Measurements from ENCODE around the gene TMEM91. TPM values are rescaled to one million over a fixed set of nuclear protein-coding genes. Genes with fewer than 3 reads are reported as not detected.

Gene TMEM91
- total RNA-seq, 1 donor from 2014 or later, result 2.8 TPM

DNA sequence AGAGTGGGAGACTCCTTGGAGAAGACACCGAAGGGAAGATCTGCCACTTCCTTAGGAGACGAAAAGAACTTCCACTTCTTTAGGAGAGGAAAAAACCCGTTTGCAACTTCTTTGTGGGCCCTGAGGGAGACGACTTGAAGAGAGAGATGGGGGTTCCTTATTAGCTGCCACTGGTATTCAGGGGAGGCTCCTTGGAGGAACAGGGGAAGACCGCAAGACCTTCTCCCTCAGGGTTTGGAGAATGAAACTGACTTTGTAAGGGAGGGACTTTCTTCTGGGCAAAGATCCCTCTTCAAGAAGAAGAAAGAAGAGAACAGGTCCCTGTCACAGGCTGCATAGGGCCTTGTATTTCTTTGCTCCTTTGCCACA lies 21.7 kb downstream of the TMEM91 start:
- intact Hi-C loops (cut with micrococcal nuclease), result no loop called here
- no peaks in the 10 kb centered on the region for H3K9me3 ChIP-seq (replicated peaks)
- TF ChIP-seq, protein P1, sequence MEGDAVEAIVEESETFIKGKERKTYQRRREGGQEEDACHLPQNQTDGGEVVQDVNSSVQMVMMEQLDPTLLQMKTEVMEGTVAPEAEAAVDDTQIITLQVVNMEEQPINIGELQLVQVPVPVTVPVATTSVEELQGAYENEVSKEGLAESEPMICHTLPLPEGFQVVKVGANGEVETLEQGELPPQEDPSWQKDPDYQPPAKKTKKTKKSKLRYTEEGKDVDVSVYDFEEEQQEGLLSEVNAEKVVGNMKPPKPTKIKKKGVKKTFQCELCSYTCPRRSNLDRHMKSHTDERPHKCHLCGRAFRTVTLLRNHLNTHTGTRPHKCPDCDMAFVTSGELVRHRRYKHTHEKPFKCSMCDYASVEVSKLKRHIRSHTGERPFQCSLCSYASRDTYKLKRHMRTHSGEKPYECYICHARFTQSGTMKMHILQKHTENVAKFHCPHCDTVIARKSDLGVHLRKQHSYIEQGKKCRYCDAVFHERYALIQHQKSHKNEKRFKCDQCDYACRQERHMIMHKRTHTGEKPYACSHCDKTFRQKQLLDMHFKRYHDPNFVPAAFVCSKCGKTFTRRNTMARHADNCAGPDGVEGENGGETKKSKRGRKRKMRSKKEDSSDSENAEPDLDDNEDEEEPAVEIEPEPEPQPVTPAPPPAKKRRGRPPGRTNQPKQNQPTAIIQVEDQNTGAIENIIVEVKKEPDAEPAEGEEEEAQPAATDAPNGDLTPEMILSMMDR (IDR thresholded peaks at IDR 0.05; ENCODE audit: borderline replicate concordance), result no peak
- peak overlapping the region; percentile 99 for H3K4me3 ChIP-seq
- H3K36me3 ChIP-seq, result peaks cover 5% of the 10 kb centered on the region
- DNase-seq, result no peak
- peak overlapping the region; percentile 96 for H3K27ac ChIP-seq (replicated peaks)
- peaks cover 68% of the 10 kb centered on the region for H3K4me1 ChIP-seq
- no peaks in the 10 kb centered on the region for H3K27me3 ChIP-seq (ENCODE audit: low read depth)

DNA sequence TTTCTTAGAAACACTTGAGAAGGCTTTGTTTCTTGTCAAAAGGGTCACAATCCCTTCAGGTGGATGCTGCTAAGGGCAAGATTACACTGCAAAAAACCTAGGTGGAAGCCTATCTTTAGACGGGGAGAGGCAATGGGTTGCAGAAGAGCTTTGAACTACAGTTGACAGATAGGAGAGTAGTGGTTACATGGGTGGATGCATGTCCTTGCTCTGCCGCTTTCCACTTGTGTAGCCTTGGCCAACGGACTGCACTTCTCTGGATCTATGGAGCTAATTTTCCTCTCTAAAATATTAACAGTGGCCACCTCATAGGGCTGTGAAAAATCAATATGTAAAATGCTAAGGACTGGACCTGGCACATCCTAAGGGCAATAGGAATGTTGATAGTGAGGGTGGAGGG lies 22.3 kb downstream of the TMEM91 start:
- Histone ChIP-seq H3K4me3 (peak overlapping the region; percentile 99), H3K9me3 (replicated peaks) (no peaks in the 10 kb centered on the region), H3K36me3 (peaks cover 5% of the 10 kb centered on the region), H3K27me3 (ENCODE audit: low read depth) (no peaks in the 10 kb centered on the region), H3K27ac (replicated peaks) (peak overlapping the region; percentile 96), H3K4me1 (peaks cover 74% of the 10 kb centered on the region)
- intact Hi-C loops (cut with micrococcal nuclease), result no loop called here
- TF ChIP-seq, protein P1 (IDR thresholded peaks at IDR 0.05; ENCODE audit: borderline replicate concordance), result no peak
- DNase-seq, result no peak

DNA sequence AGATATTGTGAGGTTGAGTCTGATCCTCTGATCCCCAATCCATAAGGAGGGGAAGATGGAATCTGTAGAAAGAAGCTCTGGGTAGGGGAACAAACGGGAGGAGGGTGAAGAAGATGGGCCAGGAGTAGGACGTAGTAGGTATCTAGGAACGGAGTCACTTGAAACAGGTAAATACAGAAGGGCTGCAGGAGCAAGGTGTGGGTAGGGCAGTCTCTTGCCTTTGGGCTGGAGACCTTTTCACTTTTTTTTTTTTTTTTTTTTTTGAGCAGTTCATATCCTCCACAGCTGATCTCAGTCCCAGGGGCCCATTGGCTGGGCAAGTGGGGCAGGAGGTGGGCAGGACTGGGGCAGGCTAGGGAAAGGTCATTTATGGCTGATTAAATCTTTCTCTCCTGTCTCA lies 22.8 kb downstream of the TMEM91 start:
- TF ChIP-seq, protein P1 (IDR thresholded peaks at IDR 0.05; ENCODE audit: borderline replicate concordance), result no peak
- Histone ChIP-seq H3K4me1 (peaks cover 79% of the 10 kb centered on the region), H3K36me3 (peaks cover 5% of the 10 kb centered on the region), H3K9me3 (replicated peaks) (no peaks in the 10 kb centered on the region), H3K27ac (replicated peaks) (peak overlapping the region; percentile 96), H3K4me3 (peak overlapping the region; percentile 99), H3K27me3 (ENCODE audit: low read depth) (no peaks in the 10 kb centered on the region)
- intact Hi-C loops (cut with micrococcal nuclease), result no loop called here
- DNase-seq, result no peak

DNA sequence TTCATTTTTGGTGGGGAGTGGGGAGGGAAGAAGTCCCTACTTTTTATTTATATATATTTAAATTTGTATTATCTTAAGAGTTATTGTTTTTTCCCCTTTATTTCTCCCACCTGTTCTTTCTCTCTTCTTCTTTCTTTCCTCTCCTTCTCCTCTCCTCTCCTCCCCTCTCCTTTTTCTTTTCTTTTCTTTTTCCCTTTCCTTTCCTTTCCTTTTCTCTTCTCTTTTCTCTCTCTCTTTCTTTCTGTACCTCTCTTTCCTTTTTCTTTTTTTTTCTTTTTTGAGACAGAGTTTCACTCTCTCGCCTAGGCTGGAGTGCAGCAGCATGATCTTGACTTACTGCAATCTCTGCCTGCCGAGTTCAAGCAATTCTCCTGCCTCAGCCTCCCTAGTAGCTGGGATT lies 23.2 kb downstream of the TMEM91 start:
- TF ChIP-seq, protein P1 (IDR thresholded peaks at IDR 0.05; ENCODE audit: borderline replicate concordance), result no peak

DNA sequence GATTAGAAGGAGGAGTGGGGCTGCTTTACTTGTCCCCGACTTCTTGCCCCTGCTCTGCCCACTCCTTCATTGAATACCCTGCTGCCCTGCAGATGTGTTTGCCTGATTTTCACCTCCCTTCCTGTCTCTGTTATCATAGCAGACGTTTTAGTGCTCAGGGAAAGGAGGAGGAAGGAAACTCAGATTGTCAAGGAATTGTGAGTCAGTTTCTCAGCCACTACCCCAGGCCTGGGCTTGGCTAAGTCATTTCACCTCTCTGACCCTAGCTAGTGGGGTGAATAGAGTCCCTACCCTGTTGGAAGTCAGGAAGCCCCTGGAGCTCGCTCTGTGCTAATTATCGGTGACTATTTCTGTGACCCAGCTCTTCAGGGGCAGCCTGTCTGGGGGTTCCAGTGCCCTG lies 25.1 kb downstream of the TMEM91 start:
- intact Hi-C loops (cut with micrococcal nuclease), result no loop called here
- TF ChIP-seq, protein P1 (IDR thresholded peaks at IDR 0.05; ENCODE audit: borderline replicate concordance), result no peak
- Histone ChIP-seq H3K27me3 (ENCODE audit: low read depth) (no peaks in the 10 kb centered on the region), H3K4me3 (no peak overlapping the region), H3K9me3 (replicated peaks) (no peaks in the 10 kb centered on the region), H3K27ac (replicated peaks) (peak overlapping the region; percentile 87), H3K36me3 (peaks cover 5% of the 10 kb centered on the region), H3K4me1 (peaks cover 93% of the 10 kb centered on the region)
- no peak for DNase-seq

More for the DNA sequence above, 23.2 kb downstream of the TMEM91 start:
- intact Hi-C loops (cut with micrococcal nuclease), result no loop called here
- peaks cover 83% of the 10 kb centered on the region for H3K4me1 ChIP-seq
- no peaks in the 10 kb centered on the region for H3K27me3 ChIP-seq (ENCODE audit: low read depth)
- no peak for DNase-seq
- no peak overlapping the region for H3K4me3 ChIP-seq
- H3K27ac ChIP-seq (replicated peaks), result peak overlapping the region; percentile 96
- H3K9me3 ChIP-seq (replicated peaks), result no peaks in the 10 kb centered on the region
- peaks cover 5% of the 10 kb centered on the region for H3K36me3 ChIP-seq

DNA sequence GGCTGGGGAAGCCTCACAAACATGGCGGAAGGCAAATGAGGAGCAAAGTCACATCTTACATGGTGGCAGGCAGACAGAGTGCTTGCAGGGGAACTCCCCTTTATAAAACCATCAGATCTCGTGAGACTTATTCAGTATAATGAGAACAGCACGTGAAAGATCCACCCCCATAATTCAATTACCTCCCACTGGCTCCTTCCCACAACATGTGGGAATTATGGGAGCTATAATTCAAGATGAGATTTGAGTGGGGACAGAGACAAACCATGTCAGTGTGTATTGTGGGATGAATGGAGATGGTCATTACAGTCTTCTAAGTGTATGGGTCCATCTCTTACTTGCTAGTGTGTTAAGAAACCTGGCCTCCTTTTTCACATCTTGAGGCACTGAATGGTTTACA lies 25.7 kb downstream of the TMEM91 start:
- H3K4me1 ChIP-seq, result peaks cover 93% of the 10 kb centered on the region
- TF ChIP-seq, protein P1 (IDR thresholded peaks at IDR 0.05; ENCODE audit: borderline replicate concordance), result no peak
- H3K9me3 ChIP-seq (replicated peaks), result no peaks in the 10 kb centered on the region
- H3K27me3 ChIP-seq (ENCODE audit: low read depth), result no peaks in the 10 kb centered on the region
- intact Hi-C loops (cut with micrococcal nuclease), result no loop called here
- no peak for DNase-seq
- no peak overlapping the region for H3K4me3 ChIP-seq
- H3K27ac ChIP-seq (replicated peaks), result peak overlapping the region; percentile 87
- peaks cover 5% of the 10 kb centered on the region for H3K36me3 ChIP-seq

Measured in left ventricle myocardium inferior (tissue), 1 donor.